ENCODE measurements around the gene CD81.
A peak's percentile ranks its signal among the peaks of the same experiment; 100 is the strongest.

CD81 gene

GRCh38 chr11:2379466-2380174 lies 2.5 kb downstream of the CD81 start:
- WGBS (ENCODE audit: insufficient coverage): 99% methylated on average over 8 of the region's 11 CpGs

GRCh38 chr11:2380396-2380795 lies 3.3 kb downstream of the CD81 start:
- Histone ChIP-seq H3K4me3 (ENCODE audit: control insufficient read depth in 1 of 7, extremely low read depth in 1 of 7, insufficient read depth in 4 of 7, low read depth in 2 of 7, low read length in 6 of 7) (no peak overlapping the region), H3K9me3 (ENCODE audit: control extremely low read depth in 1 of 5, control insufficient read depth in 4 of 5, insufficient read depth in 2 of 5, low read depth in 1 of 5, low read length in 4 of 5) (no peaks in the 10 kb centered on the region), H3K27me3 (replicated peaks in 2 of 5; ENCODE audit: control insufficient read depth in 4 of 5, insufficient read depth in 5 of 5, low read length in 4 of 5) (no peaks in the 10 kb centered on the region), H3K36me3 (ENCODE audit: control insufficient read depth in 4 of 4, insufficient read depth in 4 of 4, low read length in 3 of 4) (peaks cover 0 to 21% (median 16%) of the 10 kb centered on the region in 4 experiments), H3K4me1 (ENCODE audit: control extremely low read depth in 1 of 4, control insufficient read depth in 4 of 4, insufficient read depth in 4 of 4, low read length in 3 of 4) (peaks cover 0 to 58% (median 49%) of the 10 kb centered on the region in 4 experiments), H3K27ac (ENCODE audit: insufficient read depth in 1 of 2, low read depth in 1 of 2, low read length in 2 of 2, poor library complexity in 1 of 2, severe bottlenecking in 2 of 2) (no peak overlapping the region)
- POLR2A ChIA-PET: no interaction called here
- 85% methylated on average over 9 of the region's 13 CpGs for WGBS (ENCODE audit: insufficient coverage)
- DNase-seq: no peak
- CTCF ChIA-PET: no interaction called here

More at GRCh38 chr11:2379466-2380174, 2.5 kb downstream of the CD81 start:
- Histone ChIP-seq H3K4me3 (ENCODE audit: control insufficient read depth in 1 of 7, extremely low read depth in 1 of 7, insufficient read depth in 4 of 7, low read depth in 2 of 7, low read length in 6 of 7) (no peak overlapping the region), H3K27ac (ENCODE audit: insufficient read depth in 1 of 2, low read depth in 1 of 2, low read length in 2 of 2, poor library complexity in 1 of 2, severe bottlenecking in 2 of 2) (no peak overlapping the region), H3K4me1 (ENCODE audit: control extremely low read depth in 1 of 4, control insufficient read depth in 4 of 4, insufficient read depth in 4 of 4, low read length in 3 of 4) (peaks cover 0 to 50% (median 45%) of the 10 kb centered on the region in 4 experiments), H3K9me3 (ENCODE audit: control extremely low read depth in 1 of 5, control insufficient read depth in 4 of 5, insufficient read depth in 2 of 5, low read depth in 1 of 5, low read length in 4 of 5) (no peaks in the 10 kb centered on the region), H3K36me3 (ENCODE audit: control insufficient read depth in 4 of 4, insufficient read depth in 4 of 4, low read length in 3 of 4) (peaks cover 0 to 21% (median 13%) of the 10 kb centered on the region in 4 experiments), H3K27me3 (replicated peaks in 2 of 5; ENCODE audit: control insufficient read depth in 4 of 5, insufficient read depth in 5 of 5, low read length in 4 of 5) (no peaks in the 10 kb centered on the region)
- ChIA-PET POLR2A (no interaction called here), CTCF (no interaction called here)
- no peak for DNase-seq

- CTCF ChIA-PET: no interaction called here
- no peak for DNase-seq
- POLR2A ChIA-PET: no interaction called here
Measured at GRCh38 chr11:2380807-2381350, 3.8 kb downstream of the CD81 start.

GRCh38 chr11:2381494-2382128 lies 4.5 kb downstream of the CD81 start:
- H3K27ac ChIP-seq (ENCODE audit: insufficient read depth in 1 of 2, low read depth in 1 of 2, low read length in 2 of 2, poor library complexity in 1 of 2, severe bottlenecking in 2 of 2): no peak overlapping the region
- peaks cover 0 to 30% (median 19%) of the 10 kb centered on the region in 4 experiments for H3K36me3 ChIP-seq (ENCODE audit: control insufficient read depth in 4 of 4, insufficient read depth in 4 of 4, low read length in 3 of 4)

More at GRCh38 chr11:2380807-2381350, 3.8 kb downstream of the CD81 start:
- Histone ChIP-seq H3K4me1 (ENCODE audit: control extremely low read depth in 1 of 4, control insufficient read depth in 4 of 4, insufficient read depth in 4 of 4, low read length in 3 of 4) (peaks cover 0 to 61% (median 50%) of the 10 kb centered on the region in 4 experiments), H3K27ac (ENCODE audit: insufficient read depth in 1 of 2, low read depth in 1 of 2, low read length in 2 of 2, poor library complexity in 1 of 2, severe bottlenecking in 2 of 2) (no peak overlapping the region), H3K9me3 (ENCODE audit: control extremely low read depth in 1 of 5, control insufficient read depth in 4 of 5, insufficient read depth in 2 of 5, low read depth in 1 of 5, low read length in 4 of 5) (no peaks in the 10 kb centered on the region), H3K4me3 (ENCODE audit: control insufficient read depth in 1 of 7, extremely low read depth in 1 of 7, insufficient read depth in 4 of 7, low read depth in 2 of 7, low read length in 6 of 7) (peak overlapping the region in 1 of 7 experiments; percentile 10), H3K27me3 (replicated peaks in 2 of 5; ENCODE audit: control insufficient read depth in 4 of 5, insufficient read depth in 5 of 5, low read length in 4 of 5) (no peaks in the 10 kb centered on the region), H3K36me3 (ENCODE audit: control insufficient read depth in 4 of 4, insufficient read depth in 4 of 4, low read length in 3 of 4) (peaks cover 0 to 26% (median 18%) of the 10 kb centered on the region in 4 experiments)
- WGBS (ENCODE audit: insufficient coverage): 94% methylated on average over 20 of the region's 20 CpGs

GRCh38 chr11:2382129-2382517 lies 5.0 kb downstream of the CD81 start:
- Histone ChIP-seq H3K36me3 (ENCODE audit: control insufficient read depth in 4 of 4, insufficient read depth in 4 of 4, low read length in 3 of 4) (peaks cover 0 to 34% (median 20%) of the 10 kb centered on the region in 4 experiments), H3K9me3 (ENCODE audit: control extremely low read depth in 1 of 5, control insufficient read depth in 4 of 5, insufficient read depth in 2 of 5, low read depth in 1 of 5, low read length in 4 of 5) (no peaks in the 10 kb centered on the region), H3K27ac (ENCODE audit: insufficient read depth in 1 of 2, low read depth in 1 of 2, low read length in 2 of 2, poor library complexity in 1 of 2, severe bottlenecking in 2 of 2) (no peak overlapping the region), H3K4me1 (ENCODE audit: control extremely low read depth in 1 of 4, control insufficient read depth in 4 of 4, insufficient read depth in 4 of 4, low read length in 3 of 4) (peaks cover 0 to 68% (median 56%) of the 10 kb centered on the region in 4 experiments), H3K27me3 (replicated peaks in 2 of 5; ENCODE audit: control insufficient read depth in 4 of 5, insufficient read depth in 5 of 5, low read length in 4 of 5) (no peaks in the 10 kb centered on the region), H3K4me3 (ENCODE audit: control insufficient read depth in 1 of 7, extremely low read depth in 1 of 7, insufficient read depth in 4 of 7, low read depth in 2 of 7, low read length in 6 of 7) (no peak overlapping the region)
- ChIA-PET POLR2A (interaction anchor here (0.6 kb wide), 1 partner anchor 699 kb away, joined by 3 read pairs; no protein-coding TSS in a partner anchor), CTCF (interaction anchor here (1.2 to 1.5 kb wide), 4 partner anchors 77 to 150 kb away, joined by 3 to 7 read pairs (median 3); no protein-coding TSS in a partner anchor)
- 90% methylated on average over 2 of the region's 11 CpGs for WGBS (ENCODE audit: insufficient coverage)
- no peak for DNase-seq

More at GRCh38 chr11:2381494-2382128, 4.5 kb downstream of the CD81 start:
- DNase-seq: no peak
- POLR2A ChIA-PET: no interaction called here
- no peak overlapping the region for H3K4me3 ChIP-seq (ENCODE audit: control insufficient read depth in 1 of 7, extremely low read depth in 1 of 7, insufficient read depth in 4 of 7, low read depth in 2 of 7, low read length in 6 of 7)
- 96% methylated on average over 11 of the region's 11 CpGs for WGBS (ENCODE audit: insufficient coverage)
- H3K27me3 ChIP-seq (replicated peaks in 2 of 5; ENCODE audit: control insufficient read depth in 4 of 5, insufficient read depth in 5 of 5, low read length in 4 of 5): no peaks in the 10 kb centered on the region
- no peaks in the 10 kb centered on the region for H3K9me3 ChIP-seq (ENCODE audit: control extremely low read depth in 1 of 5, control insufficient read depth in 4 of 5, insufficient read depth in 2 of 5, low read depth in 1 of 5, low read length in 4 of 5)
- CTCF ChIA-PET: interaction anchor here (0.5 to 1.5 kb wide), 3 partner anchors 76 to 142 kb away, joined by 3 to 7 read pairs (median 3); no protein-coding TSS in a partner anchor
- H3K4me1 ChIP-seq (ENCODE audit: control extremely low read depth in 1 of 4, control insufficient read depth in 4 of 4, insufficient read depth in 4 of 4, low read length in 3 of 4): peaks cover 0 to 67% (median 54%) of the 10 kb centered on the region in 4 experiments

- CTCF ChIA-PET: interaction anchor here (0.9 to 1.5 kb wide), 9 partner anchors 9 to 149 kb away, joined by 3 to 7 read pairs (median 3); no protein-coding TSS in a partner anchor
- DNase-seq: peak in 1 of 3 donors; percentile 2
- peaks cover 0 to 78% (median 61%) of the 10 kb centered on the region in 4 experiments for H3K4me1 ChIP-seq (ENCODE audit: control extremely low read depth in 1 of 4, control insufficient read depth in 4 of 4, insufficient read depth in 4 of 4, low read length in 3 of 4)
- peak overlapping the region in 1 of 7 experiments; percentile 11 for H3K4me3 ChIP-seq (ENCODE audit: control insufficient read depth in 1 of 7, extremely low read depth in 1 of 7, insufficient read depth in 4 of 7, low read depth in 2 of 7, low read length in 6 of 7)
- H3K27ac ChIP-seq (ENCODE audit: insufficient read depth in 1 of 2, low read depth in 1 of 2, low read length in 2 of 2, poor library complexity in 1 of 2, severe bottlenecking in 2 of 2): no peak overlapping the region
- H3K36me3 ChIP-seq (ENCODE audit: control insufficient read depth in 4 of 4, insufficient read depth in 4 of 4, low read length in 3 of 4): peaks cover 0 to 34% (median 22%) of the 10 kb centered on the region in 4 experiments
- WGBS (ENCODE audit: insufficient coverage): 60% methylated on average over 23 of the region's 26 CpGs
- POLR2A ChIA-PET: interaction anchor here (1.1 kb wide), 1 partner anchor 17 kb away, joined by 4 read pairs; the partner anchor contains the start of gene TSSC4
- no peaks in the 10 kb centered on the region for H3K9me3 ChIP-seq (ENCODE audit: control extremely low read depth in 1 of 5, control insufficient read depth in 4 of 5, insufficient read depth in 2 of 5, low read depth in 1 of 5, low read length in 4 of 5)
- no peaks in the 10 kb centered on the region for H3K27me3 ChIP-seq (replicated peaks in 2 of 5; ENCODE audit: control insufficient read depth in 4 of 5, insufficient read depth in 5 of 5, low read length in 4 of 5)
Measured at GRCh38 chr11:2382936-2383851, 6.1 kb downstream of the CD81 start.

Measured in common myeloid progenitor, CD34-positive (primary cell).